ENCODE data around the gene MBD3L2.
"Not testable (repeated sequence)": the region's sequence is repeated elsewhere in the genome, so short reads cannot be mapped to it uniquely, and the experiment has no call there.

Gene MBD3L2

DNA sequence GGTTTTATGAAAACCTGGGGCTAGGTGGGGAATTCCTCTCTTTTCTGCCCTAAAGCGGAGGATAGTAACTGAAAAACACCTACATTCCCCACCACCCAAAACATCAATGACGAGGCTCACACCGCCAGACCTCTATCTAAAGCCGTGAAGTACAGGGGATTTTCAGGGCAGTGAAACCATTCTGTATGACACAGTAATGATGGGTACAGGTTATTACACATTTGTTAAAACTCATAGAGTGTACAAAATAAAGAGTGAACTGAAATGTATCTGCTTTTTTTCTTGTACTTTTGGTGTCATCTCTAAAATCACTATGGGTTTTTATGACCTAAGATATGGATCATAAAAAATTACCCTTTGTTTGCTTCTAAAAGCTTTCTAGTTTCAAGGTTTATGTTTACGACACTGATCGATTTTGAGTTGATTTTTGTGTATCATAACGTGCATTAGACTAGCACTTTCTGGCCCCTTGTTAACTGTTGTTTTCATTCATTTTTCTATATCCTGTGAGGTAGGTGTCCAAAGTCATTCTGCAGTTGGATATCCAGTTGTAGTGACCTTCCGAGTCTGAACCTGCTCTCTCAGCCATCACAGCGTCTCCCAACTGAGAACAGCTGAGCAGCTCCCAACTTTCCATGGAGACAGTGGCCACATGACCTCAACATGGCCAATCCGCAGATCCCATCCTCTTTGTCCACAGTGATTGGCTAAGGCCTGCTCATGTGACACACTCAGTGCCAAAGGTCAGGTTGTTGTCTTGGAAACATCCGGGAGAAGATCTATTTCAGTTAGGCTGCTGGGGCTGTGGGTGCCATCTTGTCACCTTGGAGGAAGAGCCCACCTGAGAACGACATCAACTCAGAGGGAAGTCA, 38.2 kb upstream of the MBD3L2 start:
- no peak overlapping the region for H3K4me3 ChIP-seq (ENCODE audit: control insufficient read depth, low read depth, low read length)
- DNase-seq (ENCODE audit: low read depth): no peak
- TF ChIP-seq CTCF (conservative IDR thresholded peaks at IDR 0.05; ENCODE audit: control insufficient read depth, insufficient read depth, low read depth, low read length): no peak

GRCh38 chr19:7013678-7014077, 35.4 kb upstream of the MBD3L2 start:
- no peak for TF ChIP-seq CTCF (conservative IDR thresholded peaks at IDR 0.05; ENCODE audit: control insufficient read depth, insufficient read depth, low read depth, low read length)
- no peak overlapping the region for H3K4me3 ChIP-seq (ENCODE audit: control insufficient read depth, low read depth, low read length)
- peak; percentile 27 for DNase-seq (ENCODE audit: low read depth)

- no peak for DNase-seq (ENCODE audit: low read depth)
- no peak overlapping the region for H3K4me3 ChIP-seq (ENCODE audit: control insufficient read depth, low read depth, low read length)
- TF ChIP-seq CTCF (conservative IDR thresholded peaks at IDR 0.05; ENCODE audit: control insufficient read depth, insufficient read depth, low read depth, low read length): no peak
Measured at GRCh38 chr19:7018828-7019227, 30.3 kb upstream of the MBD3L2 start.

DNA sequence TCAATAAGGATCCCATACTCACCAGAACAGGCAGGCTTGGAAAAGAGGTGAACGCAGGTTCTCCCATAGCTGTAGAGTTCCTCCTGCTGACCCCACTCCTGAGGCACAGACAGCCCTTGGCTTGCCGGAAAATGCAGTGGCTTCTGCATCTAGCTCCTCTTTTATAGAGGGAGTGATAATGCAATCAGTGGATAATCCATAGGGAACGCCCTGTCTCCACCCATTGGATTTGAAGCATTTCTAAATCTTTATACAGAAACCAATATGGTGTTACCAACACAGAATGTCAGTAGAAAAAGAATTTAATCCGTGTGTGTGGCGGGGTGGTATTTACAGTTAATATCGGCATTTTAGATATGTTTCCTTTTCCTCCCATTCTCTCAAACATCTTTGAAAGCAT, 27.8 kb upstream of the MBD3L2 start, which contains the start of gene MBD3L2B:
MBD3L2B (minus strand) TSS at position 101 of the 400 bp plus-strand sequence; CDS start at position 67, 34 bp downstream.
- not testable (repeated sequence) for DNase-seq (ENCODE audit: low read depth); H3K4me3 ChIP-seq (ENCODE audit: control insufficient read depth, low read depth, low read length)

GRCh38 chr19:7028790-7029189, 20.3 kb upstream of the MBD3L2 start:
- DNase-seq (ENCODE audit: low read depth); H3K4me3 ChIP-seq (ENCODE audit: control insufficient read depth, low read depth, low read length): not testable (repeated sequence)

DNA sequence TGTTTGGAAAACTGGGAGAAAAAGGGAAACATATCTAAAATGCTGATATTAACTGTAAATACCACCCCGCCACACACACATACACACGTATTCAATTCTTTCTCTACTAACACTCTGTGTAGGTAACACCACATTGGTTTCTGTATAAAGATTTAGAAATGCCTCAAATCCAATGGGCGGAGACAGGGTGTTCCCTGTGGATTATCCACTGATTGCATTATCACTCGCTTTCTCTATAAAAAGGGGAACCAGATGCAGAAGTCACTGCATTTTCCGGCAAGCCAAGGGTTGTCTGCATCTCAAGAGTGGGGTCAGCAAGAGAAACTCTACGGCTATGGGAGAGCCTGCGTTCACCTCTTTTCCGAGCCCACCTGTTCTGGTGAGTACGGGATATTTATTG, 18.8 kb upstream of the MBD3L2 start, which contains the start of gene MBD3L5:
MBD3L5 (plus strand) TSS at position 301 of the 400 bp plus-strand sequence; CDS start at position 335, 34 bp downstream.
- H3K4me3 ChIP-seq (ENCODE audit: control insufficient read depth, low read depth, low read length): not testable (repeated sequence)

GRCh38 chr19:7040079-7040478, 9.0 kb upstream of the MBD3L2 start, which contains the start of gene MBD3L4:
MBD3L4 (minus strand) TSS chr19:7040179; CDS start chr19:7040144, 35 bp downstream.
- DNase-seq (ENCODE audit: low read depth); H3K4me3 ChIP-seq (ENCODE audit: control insufficient read depth, low read depth, low read length): not testable (repeated sequence)

More for the DNA sequence above, 18.8 kb upstream of the MBD3L2 start, which contains the start of gene MBD3L5:
- not testable (repeated sequence) for DNase-seq (ENCODE audit: low read depth)

DNA sequence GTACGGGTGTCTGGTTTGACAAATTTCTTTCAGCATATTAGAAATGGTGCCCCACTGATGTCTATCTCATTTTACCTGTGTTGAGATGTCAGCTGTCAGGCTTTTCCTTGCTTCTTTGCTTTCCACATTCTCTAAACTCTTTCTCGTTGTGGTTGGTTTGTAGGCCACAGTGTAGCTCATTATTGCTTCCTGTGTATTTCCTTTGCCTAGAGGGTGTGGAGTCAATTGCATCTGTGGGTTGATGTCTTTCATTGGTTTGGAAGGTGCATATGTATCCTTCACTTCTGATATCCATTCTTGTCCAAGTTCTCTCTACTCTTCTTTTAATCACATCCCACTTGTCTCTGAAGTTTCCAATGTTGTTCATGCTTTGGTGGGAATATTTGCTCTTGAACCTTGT, 7.6 kb upstream of the MBD3L2 start:
- DNase-seq (ENCODE audit: low read depth); H3K4me3 ChIP-seq (ENCODE audit: control insufficient read depth, low read depth, low read length): not testable (repeated sequence)

- not testable (repeated sequence) for DNase-seq (ENCODE audit: low read depth)
Measured at GRCh38 chr19:7051421-7051820, 2.3 kb downstream of the MBD3L2 start.

DNA sequence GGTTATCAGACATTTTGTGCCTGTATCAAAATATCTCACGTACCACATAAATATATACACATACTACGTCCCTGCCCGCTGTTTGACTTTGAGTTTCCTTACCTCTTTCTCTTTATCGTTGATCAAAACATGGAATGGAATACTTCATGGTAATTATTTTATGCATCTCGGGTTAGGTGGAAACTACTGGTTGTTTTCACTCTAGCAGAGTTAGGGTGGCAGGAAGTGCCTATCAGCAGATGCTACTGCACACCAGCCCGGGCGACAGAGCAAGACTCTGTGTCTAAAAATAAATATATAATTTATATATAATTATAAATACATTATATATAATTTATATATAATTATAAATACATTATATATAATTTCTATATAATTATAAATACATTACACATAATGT, 3.8 kb downstream of the MBD3L2 start:
- not testable (repeated sequence) for H3K4me3 ChIP-seq (ENCODE audit: control insufficient read depth, low read depth, low read length); DNase-seq (ENCODE audit: low read depth)

More at GRCh38 chr19:7051421-7051820, 2.3 kb downstream of the MBD3L2 start:
- not testable (repeated sequence) for H3K4me3 ChIP-seq (ENCODE audit: control insufficient read depth, low read depth, low read length)

- not testable (repeated sequence) for H3K4me3 ChIP-seq (ENCODE audit: control insufficient read depth, low read depth, low read length); DNase-seq (ENCODE audit: low read depth)
Measured at GRCh38 chr19:7054635-7055368, 5.7 kb downstream of the MBD3L2 start.

DNA sequence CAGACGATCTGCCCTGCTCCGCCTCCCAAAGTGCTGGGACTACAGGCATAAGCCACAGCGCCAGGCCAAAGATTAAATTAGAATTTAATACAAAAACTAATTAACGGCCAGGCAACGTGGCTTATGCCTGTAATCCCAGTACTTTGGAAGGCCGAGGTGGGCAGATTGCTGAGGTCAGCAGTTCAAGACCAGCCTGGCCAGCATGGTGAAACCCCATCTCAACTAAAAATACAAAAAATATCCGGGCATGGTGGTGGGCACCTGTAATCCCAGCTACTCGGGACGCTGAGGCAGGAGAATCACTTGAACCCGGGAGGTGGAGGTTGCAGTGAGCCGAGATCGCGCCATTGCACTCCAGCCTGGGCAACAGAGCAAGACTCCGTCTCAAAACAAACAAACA, 6.6 kb downstream of the MBD3L2 start:
- DNase-seq (ENCODE audit: low read depth); H3K4me3 ChIP-seq (ENCODE audit: control insufficient read depth, low read depth, low read length): not testable (repeated sequence)

GRCh38 chr19:7056371-7056770, 7.2 kb downstream of the MBD3L2 start:
- DNase-seq (ENCODE audit: low read depth); H3K4me3 ChIP-seq (ENCODE audit: control insufficient read depth, low read depth, low read length): not testable (repeated sequence)

- H3K4me3 ChIP-seq (ENCODE audit: control insufficient read depth, low read depth, low read length); DNase-seq (ENCODE audit: low read depth): not testable (repeated sequence)
Measured at GRCh38 chr19:7058576-7058975, 9.5 kb downstream of the MBD3L2 start, which contains the start of gene MBD3L3. MBD3L3 (minus strand) TSS chr19:7058676; CDS start chr19:7058605, 71 bp downstream.

All from fibroblast of mammary gland (primary cell).